Muscle of back (tissue), 13 donors: ENCODE data around the gene ZNF627. TPM values are rescaled to one million over a fixed set of nuclear protein-coding genes. Genes with fewer than 3 reads are reported as not detected.
A peak's percentile ranks its signal among the peaks of the same experiment; 100 is the strongest.
"Not testable (repeated sequence)": the region's sequence is repeated elsewhere in the genome, so short reads cannot be mapped to it uniquely, and the experiment has no call there.

Experiments used
- DNase-seq, 3 donors: peaks; one replicate each; pipeline versions ENCODE4 v3.0.0 to v3.0.0-alpha.2; 2013
- long read RNA-seq, 9 donors: transcript quantifications; one replicate each; lab custom pipeline, GENCODE V29; 2026
- polyA plus RNA-seq, 10 donors: library from polyadenylated mRNA; unstranded; fragments of 120-200 nt; gene quantifications; one replicate each; pipeline ENCODE4 v1.2.1, GENCODE V29; 2013; ENCODE audit not compliant: insufficient read length in 10 of 10

Gene ZNF627
- polyA plus RNA-seq, result 10 to 100 TPM; 12.2 to 17.6 (median 14.3) TPM
- long read RNA-seq, donor 1, transcript ZNF627-201 (4 exons, 2,840 nt), result major isoform, 6 of 6 reads
- long read RNA-seq, donor 1, partial matches to known transcripts, result 0 of 6 reads
- long read RNA-seq, donor 1, other reads (novel, unspliced or antisense), result 0 of 6 reads
- long read RNA-seq, donor 2, partial matches to known transcripts, result 0 of 4 reads
- long read RNA-seq, donor 2, other reads (novel, unspliced or antisense), result 0 of 4 reads
- long read RNA-seq, donor 3, result 0 reads
- long read RNA-seq, donor 4, partial matches to known transcripts, result 0 of 2 reads
- long read RNA-seq, donor 4, other reads (novel, unspliced or antisense), result 0 of 2 reads
- long read RNA-seq, donor 5, partial matches to known transcripts, result 0 of 4 reads
- long read RNA-seq, donor 5, other reads (novel, unspliced or antisense), result 0 of 4 reads
- long read RNA-seq, donor 6, transcript ZNF627-201 (4 exons, 2,840 nt), result major isoform, 7 of 7 reads
- long read RNA-seq, donor 6, partial matches to known transcripts, result 0 of 7 reads
- long read RNA-seq, donor 6, other reads (novel, unspliced or antisense), result 0 of 7 reads
- long read RNA-seq, donor 7, partial matches to known transcripts, result 0 of 3 reads
- long read RNA-seq, donor 7, other reads (novel, unspliced or antisense), result 0 of 3 reads
- long read RNA-seq, donor 8, partial matches to known transcripts, result 0 of 3 reads
- long read RNA-seq, donor 8, other reads (novel, unspliced or antisense), result 0 of 3 reads
- long read RNA-seq, donor 9, partial matches to known transcripts, result 0 of 1 reads
- long read RNA-seq, donor 9, other reads (novel, unspliced or antisense), result 0 of 1 reads

DNA sequence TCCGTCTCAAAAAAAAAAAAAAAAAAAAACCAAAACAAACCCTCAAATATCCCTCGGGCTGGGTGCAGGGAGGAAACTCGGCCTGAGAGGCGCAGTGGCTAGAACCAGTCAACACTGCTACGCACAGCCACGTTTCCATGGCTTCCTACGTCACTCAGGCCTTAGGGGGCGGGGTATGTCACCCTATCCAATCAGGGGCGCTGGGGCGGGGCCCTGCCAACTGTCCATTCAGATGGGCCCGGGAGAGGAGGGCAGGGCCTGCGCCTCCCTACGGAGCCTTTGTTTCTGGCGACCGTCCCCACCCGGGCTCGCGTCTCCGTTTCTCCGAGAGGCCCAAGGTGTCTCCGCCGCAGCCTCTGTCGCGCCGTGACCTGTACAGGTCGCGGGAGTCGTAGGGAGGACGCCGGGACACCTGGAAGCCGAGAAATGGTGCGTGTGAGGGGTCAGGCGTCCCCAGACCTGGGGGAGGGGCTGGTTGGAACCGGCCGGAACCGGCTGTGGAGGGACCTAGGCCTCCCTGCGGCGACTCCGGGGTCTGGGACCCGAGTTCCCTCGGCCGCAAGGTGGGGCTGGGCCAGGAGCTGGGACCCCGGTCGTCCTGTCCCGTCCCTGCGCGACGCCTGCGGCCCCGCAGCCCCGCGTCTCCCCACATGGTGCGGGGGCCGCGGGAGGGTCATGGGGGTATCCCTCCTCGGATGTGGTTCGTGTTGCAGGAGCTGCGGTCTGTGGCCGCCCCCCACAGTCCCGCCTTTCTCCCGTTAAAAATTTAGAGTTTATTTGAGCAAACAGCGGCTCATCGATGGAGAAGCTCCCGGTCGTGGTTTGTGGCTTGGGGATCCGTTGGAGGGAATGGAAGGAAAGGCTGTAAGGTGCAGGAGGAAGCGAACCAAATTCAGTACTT, at the start of gene ZNF627:
TSS of gene ZNF627 (plus strand) at position 282 of the 901 bp plus-strand sequence. CDS start at position 427, 145 bp downstream.
- DNase-seq, result peak; percentile 98 to 99 (median 99)

DNA sequence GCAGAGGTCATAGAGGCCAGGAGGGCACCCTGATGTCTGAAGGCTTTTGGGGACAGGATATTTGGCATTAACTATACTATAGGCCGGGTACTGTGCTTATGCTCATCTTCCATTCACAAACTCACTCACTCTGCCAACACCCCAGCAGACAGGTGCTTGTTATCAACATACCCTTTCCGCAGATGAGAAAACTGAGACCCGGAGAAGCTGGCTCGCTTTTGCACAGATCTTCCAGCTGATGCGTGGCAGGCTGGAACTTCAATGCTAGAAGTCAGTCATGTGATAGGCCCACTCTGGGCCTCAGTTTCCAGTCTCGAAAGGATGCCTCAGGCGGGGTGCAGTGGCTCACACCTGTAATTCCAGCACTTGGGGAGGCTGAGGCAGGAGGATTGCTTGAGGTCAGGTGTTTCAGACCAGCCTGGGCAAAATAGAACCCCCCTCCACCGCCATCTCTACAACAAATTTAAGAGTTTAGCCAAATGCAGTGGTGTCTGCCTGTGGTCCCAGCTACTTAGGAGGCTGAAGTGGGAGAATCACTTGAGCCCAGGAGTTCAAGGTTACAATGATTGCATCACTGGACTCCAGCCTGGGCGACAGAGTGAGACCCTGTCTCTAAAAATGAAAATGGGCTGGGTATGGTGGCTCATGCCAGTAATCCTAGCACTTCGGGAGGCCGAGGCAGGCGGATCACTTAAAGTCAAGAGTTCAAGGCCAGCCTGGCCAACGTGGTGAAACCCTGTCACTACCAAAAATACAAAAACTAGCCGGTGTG, 49.2 kb upstream of the ZNF627 start:
- no peak for DNase-seq

DNA sequence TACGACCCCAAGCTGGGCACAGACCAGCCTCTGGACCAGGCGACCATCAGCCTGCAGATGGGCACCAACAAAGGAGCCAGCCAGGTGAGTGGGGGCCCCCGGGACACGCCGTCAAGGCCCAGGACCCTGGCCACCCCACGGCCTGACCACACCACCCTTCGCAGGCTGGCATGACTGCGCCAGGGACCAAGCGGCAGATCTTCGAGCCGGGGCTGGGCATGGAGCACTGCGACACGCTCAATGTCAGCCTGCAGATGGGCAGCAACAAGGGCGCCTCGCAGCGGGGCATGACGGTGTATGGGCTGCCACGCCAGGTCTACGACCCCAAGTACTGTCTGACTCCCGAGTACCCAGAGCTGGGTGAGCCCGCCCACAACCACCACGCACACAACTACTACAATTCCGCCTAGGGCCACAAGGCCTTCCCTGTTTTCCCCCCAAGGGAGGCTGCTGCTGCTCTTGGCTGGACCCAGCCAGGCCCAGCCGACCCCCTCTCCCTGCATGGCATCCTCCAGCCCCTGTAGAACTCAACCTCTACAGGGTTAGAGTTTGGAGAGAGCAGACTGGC, 47.8 kb upstream of the ZNF627 start:
- no peak for DNase-seq

DNA sequence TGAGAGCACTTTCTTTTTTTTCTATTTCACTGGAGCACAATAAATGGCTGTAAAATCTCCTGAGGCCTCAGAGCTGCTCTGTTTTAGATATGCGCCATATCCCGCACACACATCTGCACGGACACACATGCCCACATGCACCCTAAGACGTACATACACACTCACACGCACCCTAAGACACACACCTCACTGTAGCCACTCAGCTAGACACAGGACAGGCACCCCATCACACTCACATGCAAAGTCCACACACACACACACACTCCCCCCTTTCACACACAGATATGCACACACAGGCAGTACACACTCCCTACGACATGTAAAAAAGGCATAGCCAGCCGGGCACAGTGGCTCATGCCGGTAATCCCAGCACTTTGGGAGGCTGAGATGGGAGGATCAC, 47.0 kb upstream of the ZNF627 start:
- DNase-seq, result no peak

DNA sequence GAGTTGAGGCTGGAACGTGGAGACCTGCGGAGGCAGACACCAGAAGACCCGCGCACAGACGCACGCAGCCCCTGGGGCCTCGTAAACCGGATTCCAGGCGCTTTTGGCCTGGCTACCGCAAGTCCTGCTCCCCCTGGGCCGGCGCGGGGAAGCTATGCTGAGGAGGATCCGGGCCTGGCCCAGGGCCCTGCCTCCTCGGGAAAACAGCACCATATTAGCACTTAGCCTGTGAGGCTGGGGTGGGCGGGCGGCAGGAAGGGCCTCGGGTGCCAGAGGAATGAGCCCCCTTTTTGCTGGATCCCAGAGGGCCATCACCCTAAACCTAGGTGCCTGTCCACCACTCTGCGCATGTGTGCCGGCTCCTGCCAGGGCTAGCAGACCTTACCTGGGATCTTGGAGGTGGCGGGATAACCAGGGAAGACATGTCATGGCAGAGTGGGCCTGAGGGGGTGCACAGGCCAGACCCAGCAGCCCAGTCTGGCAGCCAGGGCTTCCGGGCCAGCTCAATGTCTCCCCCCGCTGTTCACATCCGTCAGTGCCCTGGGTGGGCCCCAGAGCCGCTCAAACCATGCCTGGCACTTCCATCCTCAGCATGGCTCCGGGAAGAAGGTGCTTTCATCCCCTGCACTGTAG, 45.6 kb upstream of the ZNF627 start:
- DNase-seq, result peak in 1 of 3 donors; percentile 44

DNA sequence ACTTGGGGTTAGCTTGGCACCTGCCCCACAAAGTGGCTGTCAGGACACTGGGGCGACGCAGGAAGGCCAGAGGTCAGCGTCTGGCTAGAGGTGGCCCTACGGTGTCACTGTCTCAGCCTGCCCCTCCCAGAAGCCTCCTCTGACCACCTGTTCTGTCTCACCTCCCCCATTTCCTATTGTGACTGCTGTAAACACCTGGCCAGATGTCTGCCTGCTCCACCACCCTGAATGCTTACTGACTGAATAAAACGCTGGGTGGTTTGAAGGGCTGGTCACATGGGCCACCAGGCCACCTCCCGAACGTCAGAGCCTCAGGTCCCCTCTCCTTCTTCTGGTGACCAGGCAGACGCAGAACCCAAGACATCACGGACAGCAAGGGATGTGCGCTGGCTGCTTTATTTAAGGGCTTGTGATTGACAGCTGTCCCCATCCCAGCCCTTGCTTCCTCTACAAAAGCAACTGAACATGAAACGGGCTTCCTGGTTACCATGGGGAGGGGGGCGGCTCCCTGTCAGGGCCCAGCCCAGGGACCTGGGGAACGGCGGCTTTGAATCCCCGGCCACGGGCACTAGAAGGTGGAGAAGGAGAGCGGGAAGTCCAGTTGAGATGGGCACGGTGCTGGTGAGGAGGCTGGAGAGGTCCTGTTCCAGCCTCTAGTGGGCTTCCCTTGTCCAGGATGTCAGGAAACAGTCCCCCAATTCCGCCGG, 44.5 kb upstream of the ZNF627 start:
- DNase-seq, result no peak

DNA sequence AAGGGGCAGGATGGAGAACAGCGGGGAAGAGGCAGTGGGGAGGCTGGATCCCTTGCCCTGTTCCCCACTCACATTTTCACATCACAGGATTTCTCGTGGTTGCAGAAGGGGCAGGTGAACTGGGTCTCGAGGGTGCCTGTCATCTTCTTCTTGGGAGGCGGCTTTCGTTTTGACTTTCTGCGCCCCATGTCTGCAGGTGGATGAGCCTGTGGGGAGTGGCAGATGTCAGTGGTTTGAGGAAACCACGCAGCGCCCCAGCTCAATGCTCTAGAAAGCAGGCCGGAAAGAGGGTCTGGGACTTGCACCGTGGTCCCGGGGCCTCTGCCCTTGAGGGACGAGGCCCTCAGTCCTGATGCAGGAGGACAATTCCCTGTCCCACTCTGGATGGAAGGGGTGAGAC, 43.1 kb upstream of the ZNF627 start:
- no peak for DNase-seq

DNA sequence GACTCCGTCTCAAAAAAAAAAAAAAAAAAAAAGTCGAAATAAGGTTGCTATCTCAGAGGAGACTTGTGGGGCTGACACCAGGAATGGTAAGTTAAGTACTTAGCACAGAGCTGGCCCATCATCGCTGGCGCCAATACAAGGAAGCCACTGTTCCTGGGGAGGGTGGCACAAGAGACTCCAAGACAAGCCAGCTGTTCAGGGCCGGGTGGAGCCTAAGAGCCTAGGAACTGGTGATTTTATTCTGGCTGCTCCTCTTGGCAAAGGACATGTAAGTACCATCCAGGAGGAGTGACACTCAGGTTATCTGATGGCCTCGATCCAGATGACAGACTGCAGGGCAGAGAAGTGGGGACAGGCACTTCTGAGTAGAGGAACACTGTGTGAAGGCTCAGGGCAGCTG, 42.0 kb upstream of the ZNF627 start:
- no peak for DNase-seq

DNA sequence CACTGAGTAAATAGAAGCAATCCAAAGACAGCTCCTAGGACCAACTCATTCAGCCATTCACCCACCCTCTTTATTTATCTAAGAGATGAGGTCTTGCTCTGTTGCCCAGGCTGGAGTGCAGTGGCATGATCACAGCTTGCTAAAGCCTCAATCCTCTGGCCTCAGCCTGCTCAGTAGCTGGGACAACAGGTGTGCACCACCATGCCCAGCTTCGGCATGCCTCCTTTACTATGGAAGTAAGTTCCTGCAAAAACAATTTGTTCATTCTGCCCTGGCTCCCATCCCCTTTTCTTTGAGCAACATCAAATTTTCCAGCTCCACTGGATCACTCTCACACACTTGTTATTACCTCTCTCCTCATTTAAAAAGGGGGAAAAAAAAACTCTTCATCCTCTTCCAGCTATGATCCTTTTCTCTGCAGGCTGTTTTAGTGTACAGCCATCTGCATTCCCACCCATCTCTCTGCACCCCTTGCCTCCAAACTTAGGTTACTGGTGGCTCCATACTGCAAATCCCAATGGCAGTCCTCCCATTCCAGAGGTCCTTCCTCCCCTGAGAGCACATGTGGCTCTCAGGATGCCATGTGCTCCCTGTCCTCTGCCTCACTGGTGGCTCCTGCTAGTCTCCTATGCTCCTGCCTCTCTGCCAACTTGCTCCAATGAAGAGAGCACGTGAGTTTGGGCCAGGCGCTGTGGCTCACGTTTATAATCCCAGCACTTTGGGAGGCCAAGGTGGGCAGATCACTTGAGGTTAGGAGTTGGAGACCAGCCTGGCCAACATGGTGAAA, 40.5 kb upstream of the ZNF627 start:
- DNase-seq, result no peak

DNA sequence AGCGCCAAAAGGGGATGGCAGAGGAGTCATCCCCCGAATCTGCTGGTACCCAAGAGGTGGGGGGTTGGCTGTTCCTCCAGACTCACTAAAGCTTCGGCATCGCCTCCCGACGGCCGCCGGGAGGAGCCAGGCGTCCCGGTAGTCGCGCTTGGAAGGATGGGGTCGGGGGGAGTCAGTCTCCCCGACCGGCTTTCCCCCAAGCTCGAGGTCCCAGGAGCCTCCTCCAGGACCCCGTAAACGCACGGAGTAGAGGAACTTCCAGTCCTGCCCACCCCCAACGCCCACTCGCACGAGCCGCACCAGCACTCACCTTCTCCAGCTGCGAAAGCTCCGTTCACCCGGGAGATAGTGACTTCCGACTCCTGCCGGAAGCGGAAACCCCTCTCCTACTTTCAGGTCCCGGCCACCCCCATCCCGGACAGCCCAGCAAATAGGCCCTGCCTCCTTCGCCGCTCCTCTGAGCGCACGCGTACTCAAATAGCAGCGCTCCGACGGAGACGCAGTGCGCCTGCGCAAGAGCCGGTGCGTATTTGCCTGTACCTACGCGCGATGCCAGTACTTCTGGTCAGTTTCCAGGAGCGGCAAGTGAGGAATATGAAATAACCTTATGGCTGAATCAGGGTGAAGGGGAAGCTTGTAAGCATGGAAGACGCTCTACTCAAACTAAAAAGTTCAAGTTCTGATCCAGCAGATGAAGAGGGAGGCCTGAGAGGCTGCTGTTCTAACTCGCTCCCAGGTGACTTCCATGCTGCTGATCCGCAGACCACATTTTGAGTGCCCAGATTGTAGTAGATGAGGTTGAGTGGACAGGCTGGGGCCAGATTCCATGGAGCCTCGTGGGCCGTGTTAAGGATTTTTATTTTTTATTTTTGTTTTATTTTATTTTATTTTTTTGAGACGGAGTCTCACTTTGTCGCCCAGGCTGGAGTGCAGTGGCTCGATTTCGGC, 38.1 kb upstream of the ZNF627 start, which contains the start of gene ELOF1:
TSS of gene ELOF1 (minus strand) at position 350 of the 948 bp plus-strand sequence. CDS start 4,883 bp downstream, outside the sequence.
- peak; percentile 98 to 99 (median 99) for DNase-seq

DNA sequence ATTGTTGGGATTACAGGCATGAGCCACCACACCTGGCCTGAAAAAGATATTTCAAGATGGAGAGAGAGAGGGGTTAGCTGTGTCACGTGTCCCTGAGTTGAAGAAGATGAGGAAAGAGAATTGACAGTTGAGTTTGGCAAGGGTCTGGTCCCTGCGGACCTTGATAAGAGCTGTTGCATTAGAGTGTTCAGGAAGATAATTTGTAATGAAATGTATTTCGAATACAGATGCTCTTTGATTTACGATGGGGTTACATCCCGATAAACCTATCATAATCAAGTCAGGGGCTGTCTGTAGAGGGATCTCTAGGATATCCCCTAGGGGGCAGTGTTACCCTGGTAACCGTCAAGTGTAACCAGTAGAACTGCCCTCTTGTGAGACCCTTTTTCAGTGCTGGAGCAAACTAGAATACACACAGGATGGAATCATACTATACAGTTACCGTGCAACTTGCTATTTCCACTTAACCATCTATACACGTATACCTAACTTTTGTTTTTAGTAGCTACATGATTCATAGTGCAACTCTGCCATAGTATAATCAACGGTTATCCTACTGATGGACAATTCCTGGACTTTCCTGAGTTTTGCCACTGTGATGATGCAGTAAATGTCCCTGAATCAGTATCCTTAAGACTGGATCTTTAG, 36.8 kb upstream of the ZNF627 start:
- peak; percentile 49 to 62 (median 51) for DNase-seq

DNA sequence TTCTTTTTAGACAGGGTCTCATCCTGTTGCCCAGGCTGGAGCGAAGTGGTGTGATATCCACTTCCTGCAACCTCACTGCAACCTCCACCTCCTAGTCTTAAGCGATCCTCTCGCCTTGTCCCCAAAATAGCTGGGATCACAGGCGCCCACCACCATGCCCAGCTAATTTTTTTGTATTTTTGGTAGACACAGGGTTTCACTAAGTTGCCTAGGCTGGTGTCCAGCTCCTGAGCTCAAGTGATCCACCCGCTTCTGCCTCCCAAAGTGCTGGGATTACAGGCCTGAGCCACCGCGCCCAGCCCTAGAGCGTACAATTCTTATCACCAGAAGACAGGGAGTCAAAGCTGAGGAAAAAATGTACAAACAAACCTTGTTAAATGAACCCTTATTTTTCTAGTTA, 33.8 kb upstream of the ZNF627 start:
- DNase-seq, result no peak

DNA sequence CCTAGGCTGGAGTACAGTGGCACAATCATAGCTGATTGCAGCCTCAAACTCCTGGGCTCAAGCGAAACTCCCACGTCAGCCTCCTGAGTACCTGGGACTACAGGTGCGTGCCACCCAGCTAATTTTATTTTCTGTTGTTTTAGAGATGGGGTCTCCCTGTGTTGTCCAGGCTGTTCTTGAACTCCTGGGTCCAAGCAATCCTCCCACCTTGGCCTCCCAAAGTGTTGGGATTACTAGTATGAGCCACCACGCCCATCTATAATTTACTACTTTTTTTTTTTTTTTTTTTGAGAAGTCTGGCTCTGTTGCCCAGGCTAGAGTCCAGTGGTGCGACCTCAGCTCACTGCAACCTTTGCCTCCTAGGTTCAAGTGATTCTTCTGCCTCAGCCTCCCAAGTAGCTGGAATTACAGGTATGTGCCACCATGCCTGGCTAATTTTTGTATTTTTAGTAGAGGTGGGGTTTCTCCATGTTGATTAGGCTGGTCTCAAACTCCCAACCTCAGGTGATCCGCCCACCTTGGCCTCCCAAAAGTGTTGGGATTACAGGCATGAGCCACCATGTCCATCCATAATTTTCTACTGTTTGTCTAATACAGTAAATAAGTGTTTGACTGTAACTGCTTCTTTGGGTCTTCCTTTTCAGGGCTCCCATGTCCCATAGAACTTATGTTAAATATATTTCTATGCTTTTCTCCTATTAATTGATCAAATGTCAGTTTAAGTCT, 33.0 kb upstream of the ZNF627 start:
- not testable (repeated sequence) for DNase-seq

DNA sequence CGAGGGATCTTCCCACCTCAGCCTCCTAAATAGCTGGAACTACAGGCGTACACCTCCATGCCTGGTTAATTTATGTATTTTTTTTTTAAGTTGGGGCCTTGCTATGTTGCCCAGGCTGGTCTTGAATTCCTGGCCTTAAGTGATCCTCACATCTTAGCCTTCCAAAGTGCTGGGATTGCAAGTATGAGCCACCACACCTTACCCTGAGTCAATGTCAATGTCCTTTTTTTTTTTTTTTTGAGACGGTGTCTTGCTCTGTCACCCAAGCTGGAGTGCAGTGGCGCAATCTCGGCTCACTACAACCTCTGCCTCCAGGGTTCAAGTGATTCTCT, 31.7 kb upstream of the ZNF627 start:
- DNase-seq, result not testable (repeated sequence)

DNA sequence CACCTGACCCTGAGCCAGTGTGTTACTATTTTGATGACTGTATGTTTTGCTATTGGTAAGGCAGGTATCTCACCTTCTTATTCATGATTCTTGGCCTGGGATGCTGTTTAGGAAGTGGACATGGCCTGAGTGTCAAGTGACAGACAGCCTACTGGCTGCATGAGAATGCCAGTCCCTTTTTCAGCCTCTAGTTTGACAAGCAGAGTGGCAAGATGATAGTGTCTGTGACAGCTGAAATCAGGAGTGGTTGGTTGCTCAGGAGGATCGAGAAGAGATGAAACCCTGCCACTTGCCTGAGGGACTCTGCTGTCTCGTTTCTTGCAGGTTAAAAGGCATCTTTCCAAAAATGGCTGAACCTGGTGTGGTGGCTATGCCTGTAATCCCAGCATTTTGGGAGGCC, 31.1 kb upstream of the ZNF627 start:
- no peak for DNase-seq

DNA sequence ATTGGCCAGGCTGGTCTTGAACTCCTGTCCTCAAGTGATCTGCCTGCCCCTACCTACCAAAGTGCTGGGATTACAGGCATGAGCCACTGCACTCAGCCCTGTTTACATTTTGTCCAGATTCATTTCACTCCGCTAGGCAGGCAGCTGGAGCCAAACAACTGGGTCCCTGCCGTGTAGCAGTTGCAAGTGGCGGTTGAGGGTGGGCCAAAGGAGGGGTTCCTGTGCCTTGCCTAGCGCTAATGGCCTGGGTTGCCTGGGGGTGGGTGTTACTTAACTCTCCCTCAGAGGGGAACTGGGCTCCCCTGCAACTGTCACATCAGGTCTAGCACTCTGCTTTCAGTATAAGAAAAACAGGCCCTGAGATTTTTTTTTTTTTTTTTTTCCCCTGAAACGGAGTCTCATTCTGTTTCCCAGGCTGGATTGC, 27.2 kb upstream of the ZNF627 start:
- no peak for DNase-seq
